ENCODE results near the gene DUSP5. TPM values are rescaled to one million over a fixed set of nuclear protein-coding genes. Genes with fewer than 3 reads are reported as not detected.

The DUSP5 gene
- total RNA-seq, 1 donor from 2014 or later, result 15.0 TPM

DNA sequence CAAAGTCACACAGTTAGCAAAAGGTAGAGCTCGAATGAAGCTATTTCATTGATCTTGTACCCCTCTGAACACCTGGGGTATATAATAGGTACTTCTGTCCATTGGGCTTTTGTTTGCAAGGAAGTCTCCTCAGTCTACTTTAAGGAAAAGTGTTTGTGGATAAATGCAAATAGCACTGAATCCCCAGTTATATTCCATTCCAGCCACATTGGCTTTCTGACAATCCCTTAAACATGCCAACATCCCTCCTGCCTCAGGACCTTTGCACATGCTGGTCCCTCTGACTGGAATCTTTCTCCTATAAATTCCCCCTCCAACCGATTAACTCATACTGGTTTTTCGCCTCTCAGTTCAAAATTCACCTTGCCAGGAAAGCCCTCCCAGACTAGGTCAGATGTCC lies 17.1 kb downstream of the DUSP5 start:
- Histone ChIP-seq H3K27ac (replicated peaks) (no peak overlapping the region), H3K9me3 (replicated peaks) (no peaks in the 10 kb centered on the region), H3K36me3 (peaks cover 20% of the 10 kb centered on the region), H3K4me1 (peaks cover 28% of the 10 kb centered on the region), H3K27me3 (ENCODE audit: low read depth) (no peaks in the 10 kb centered on the region), H3K4me3 (no peak overlapping the region)
- intact Hi-C loops (cut with micrococcal nuclease), result no loop called here
- TF ChIP-seq CTCF (IDR thresholded peaks at IDR 0.05; ENCODE audit: borderline replicate concordance), result no peak
- DNase-seq, result no peak

DNA sequence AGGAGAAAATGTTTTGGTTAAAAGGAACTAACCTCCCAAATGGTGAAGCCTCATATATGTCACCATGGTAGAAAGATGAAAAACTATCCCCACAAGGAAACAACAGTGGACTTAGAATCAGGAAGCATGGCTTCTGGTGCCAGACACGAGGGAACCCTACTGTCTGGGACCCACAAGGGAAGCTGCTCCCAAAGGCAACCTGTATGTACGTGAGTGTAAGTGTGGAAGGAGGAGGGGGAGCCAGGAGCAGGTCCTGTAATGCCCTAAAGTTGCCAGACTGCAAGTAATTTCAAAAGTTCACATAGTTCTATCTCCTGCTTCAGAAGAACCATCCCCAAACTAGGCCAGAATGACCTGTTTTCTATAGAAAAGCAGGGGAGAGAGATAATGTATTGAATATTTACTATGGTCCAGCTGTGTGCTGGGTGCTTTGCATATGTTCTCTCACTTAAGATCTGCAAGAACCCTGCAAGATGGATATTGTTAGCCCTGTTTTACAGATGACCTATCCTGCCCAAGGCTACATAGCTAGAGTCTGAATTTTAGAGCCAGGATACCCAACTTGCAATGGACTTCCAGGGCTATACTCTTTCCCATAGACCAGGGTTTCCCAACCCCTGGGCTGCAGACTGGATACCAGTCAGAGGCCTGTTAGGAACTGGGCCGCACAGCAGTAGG lies 19.2 kb downstream of the DUSP5 start:
- H3K4me1 ChIP-seq, result peaks cover 7% of the 10 kb centered on the region
- intact Hi-C loops (cut with micrococcal nuclease), result no loop called here
- no peaks in the 10 kb centered on the region for H3K27me3 ChIP-seq (ENCODE audit: low read depth)
- H3K27ac ChIP-seq (replicated peaks), result no peak overlapping the region
- H3K4me3 ChIP-seq, result no peak overlapping the region
- H3K36me3 ChIP-seq, result peaks cover 2% of the 10 kb centered on the region
- DNase-seq, result no peak
- no peak for TF ChIP-seq CTCF (IDR thresholded peaks at IDR 0.05; ENCODE audit: borderline replicate concordance)
- no peaks in the 10 kb centered on the region for H3K9me3 ChIP-seq (replicated peaks)

DNA sequence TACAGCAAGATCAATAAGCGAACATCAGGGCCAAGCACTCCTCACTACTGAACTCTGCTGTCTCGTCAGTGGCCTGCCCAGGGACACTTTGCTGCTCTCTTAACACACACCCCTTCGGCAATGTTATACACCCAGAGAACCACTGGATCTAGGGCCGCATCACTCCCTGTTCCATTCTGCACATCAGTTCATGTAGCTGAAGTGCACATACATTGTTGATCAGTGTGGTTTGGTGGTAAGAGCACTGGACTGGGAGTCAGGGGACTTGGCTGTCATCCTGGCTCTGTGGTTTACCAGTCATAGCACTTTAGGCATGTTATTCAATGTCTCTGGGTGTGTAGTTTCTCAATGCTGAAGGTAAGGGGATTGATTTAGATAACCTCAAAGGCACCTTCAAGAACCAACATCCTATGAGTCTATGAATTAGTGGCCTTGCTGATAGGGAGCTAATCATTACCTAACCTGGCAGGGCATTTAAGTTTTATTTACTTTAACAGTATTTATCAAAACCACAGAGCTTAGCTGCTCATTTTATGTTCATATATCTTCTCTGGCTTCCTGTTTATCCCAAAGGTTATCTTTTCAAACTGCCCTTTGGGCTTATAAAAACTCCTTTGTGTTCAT lies 24.8 kb downstream of the DUSP5 start:
- no peaks in the 10 kb centered on the region for H3K4me1 ChIP-seq
- H3K27ac ChIP-seq (replicated peaks), result no peak overlapping the region
- TF ChIP-seq CTCF (IDR thresholded peaks at IDR 0.05; ENCODE audit: borderline replicate concordance), result no peak
- intact Hi-C loops (cut with micrococcal nuclease), result no loop called here
- H3K4me3 ChIP-seq, result no peak overlapping the region
- H3K27me3 ChIP-seq (ENCODE audit: low read depth), result no peaks in the 10 kb centered on the region
- DNase-seq, result no peak
- H3K36me3 ChIP-seq, result no peaks in the 10 kb centered on the region
- H3K9me3 ChIP-seq (replicated peaks), result no peaks in the 10 kb centered on the region

DNA sequence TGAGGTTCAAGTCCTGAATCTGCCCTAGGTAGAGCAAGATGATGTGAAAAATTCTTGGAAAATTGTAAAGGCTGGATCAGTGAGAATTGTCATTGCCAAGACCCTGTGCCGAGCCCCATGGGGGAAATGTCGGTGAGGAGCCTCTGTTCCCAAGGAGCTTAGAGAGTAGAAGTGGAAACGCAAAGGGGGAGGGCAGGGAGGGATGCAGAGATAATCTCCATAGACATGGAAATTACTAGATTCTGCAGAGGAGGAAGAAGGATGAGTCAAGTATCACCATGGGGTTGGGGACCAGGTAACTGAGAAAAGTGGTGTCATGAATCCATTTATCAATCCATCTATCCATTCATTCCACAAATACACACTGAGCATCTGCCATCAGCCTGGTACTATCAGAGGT lies 26.0 kb downstream of the DUSP5 start:
- Histone ChIP-seq H3K4me3 (no peak overlapping the region), H3K4me1 (no peaks in the 10 kb centered on the region), H3K36me3 (no peaks in the 10 kb centered on the region), H3K27ac (replicated peaks) (no peak overlapping the region), H3K9me3 (replicated peaks) (no peaks in the 10 kb centered on the region), H3K27me3 (ENCODE audit: low read depth) (no peaks in the 10 kb centered on the region)
- no peak for DNase-seq
- intact Hi-C loops (cut with micrococcal nuclease), result no loop called here
- TF ChIP-seq CTCF (IDR thresholded peaks at IDR 0.05; ENCODE audit: borderline replicate concordance), result no peak

- no peak for DNase-seq
- Histone ChIP-seq H3K4me1 (no peaks in the 10 kb centered on the region), H3K9me3 (replicated peaks) (no peaks in the 10 kb centered on the region), H3K4me3 (no peak overlapping the region), H3K27ac (replicated peaks) (no peak overlapping the region), H3K27me3 (ENCODE audit: low read depth) (no peaks in the 10 kb centered on the region), H3K36me3 (no peaks in the 10 kb centered on the region)
- TF ChIP-seq CTCF (IDR thresholded peaks at IDR 0.05; ENCODE audit: borderline replicate concordance), result no peak
- intact Hi-C loops (cut with micrococcal nuclease), result no loop called here
Observed at GRCh38 chr10:110524179-110524858, 26.6 kb downstream of the DUSP5 start.
